ENCODE measurements around the gene MYL12A. TPM values are rescaled to one million over a fixed set of nuclear protein-coding genes. Genes with fewer than 3 reads are reported as not detected.

MYL12A gene
- total and polyA plus RNA-seq, 2 of the 13 experiments (the other 11 are each of a cell fraction or from before 2014, with no cell fraction given): 261 to 277 TPM

DNA sequence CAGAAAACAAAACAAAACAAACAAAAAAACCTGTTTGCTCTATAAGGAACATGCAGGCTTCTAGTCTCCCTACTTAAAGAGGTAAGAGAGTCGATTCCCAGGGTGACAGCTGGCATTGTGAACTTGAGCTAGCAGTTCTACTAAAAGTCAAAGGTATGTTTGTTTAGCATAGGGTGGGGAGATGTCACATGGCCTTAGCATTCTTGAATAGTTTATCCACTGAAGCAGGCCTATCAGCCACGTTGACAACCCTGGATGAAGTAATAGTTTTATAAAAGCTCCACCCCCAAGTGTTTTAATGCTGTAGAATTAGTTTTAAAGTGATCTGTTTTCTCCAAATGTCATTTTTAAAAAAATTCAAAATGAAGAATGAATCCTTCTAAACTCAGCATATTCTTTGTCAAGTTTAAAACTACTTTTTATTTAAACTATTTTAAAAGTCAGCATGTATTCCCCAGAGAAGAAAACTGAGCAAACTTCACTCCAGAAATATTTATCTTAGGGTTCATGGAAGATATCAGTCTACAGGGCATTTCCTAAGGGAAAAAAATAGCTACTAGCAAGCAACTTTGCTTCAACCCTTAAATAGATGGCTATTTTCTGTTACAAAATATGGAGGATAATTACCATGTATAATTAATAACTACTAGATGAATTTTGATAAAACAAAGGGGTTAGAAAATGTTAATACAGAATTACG, 29.5 kb upstream of the MYL12A start (continued):
- TF ChIP-seq KDM6A (CRISPR knock-in tag; IDR thresholded peaks at IDR 0.05; ENCODE audit: low read depth) (peak; percentile 48; the same call in 1 of the 2 replicates), ZNF776 (CRISPR knock-in tag; IDR thresholded peaks at IDR 0.05) (no peak), GATA4 (IDR thresholded peaks at IDR 0.05; ENCODE audit: borderline replicate concordance, low read depth) (no peak), ELF3 (CRISPR knock-in tag; IDR thresholded peaks at IDR 0.05) (peak; percentile 47; the same call in 1 of the 2 replicates), TEAD3 (CRISPR knock-in tag; optimal IDR thresholded peaks at IDR 0.05; ENCODE audit: borderline replicate concordance) (peak; percentile 91), TCF7 (IDR thresholded peaks at IDR 0.05; ENCODE audit: low read depth) (no peak; the same call in none of the 2 replicates), ZNF124 (CRISPR knock-in tag; IDR thresholded peaks at IDR 0.05) (no peak), ZNF7 (CRISPR knock-in tag; IDR thresholded peaks at IDR 0.05) (no peak), TARDBP (CRISPR knock-in tag; IDR thresholded peaks at IDR 0.05) (peak; percentile 71; the same call in 1 of the 2 replicates), HOXA7 (CRISPR knock-in tag; IDR thresholded peaks at IDR 0.05) (no peak), RBM22 (optimal IDR thresholded peaks at IDR 0.05; ENCODE audit: low read length) (no peak), ZFP90 (CRISPR knock-in tag; IDR thresholded peaks at IDR 0.05; ENCODE audit: borderline replicate concordance) (no peak), MTA3 (CRISPR knock-in tag; IDR thresholded peaks at IDR 0.05) (no peak), EHMT2 (IDR thresholded peaks at IDR 0.05; ENCODE audit: borderline replicate concordance, low read depth, low read length) (no peak), ATF7 (IDR thresholded peaks at IDR 0.05) (no peak), ATF7 (CRISPR knock-in tag; IDR thresholded peaks at IDR 0.05) (no peak), ZBTB42 (CRISPR knock-in tag; IDR thresholded peaks at IDR 0.05) (no peak), HOXD1 (CRISPR knock-in tag; IDR thresholded peaks at IDR 0.05) (no peak), SNAI1 (CRISPR knock-in tag; IDR thresholded peaks at IDR 0.05; ENCODE audit: borderline replicate concordance) (no peak), PRPF4 (IDR thresholded peaks at IDR 0.05; ENCODE audit: low read depth, low read length, poor library complexity, severe bottlenecking) (no peak), ZNF672 (CRISPR knock-in tag; IDR thresholded peaks at IDR 0.05) (no peak)
- TF ChIP-seq, protein P1, sequence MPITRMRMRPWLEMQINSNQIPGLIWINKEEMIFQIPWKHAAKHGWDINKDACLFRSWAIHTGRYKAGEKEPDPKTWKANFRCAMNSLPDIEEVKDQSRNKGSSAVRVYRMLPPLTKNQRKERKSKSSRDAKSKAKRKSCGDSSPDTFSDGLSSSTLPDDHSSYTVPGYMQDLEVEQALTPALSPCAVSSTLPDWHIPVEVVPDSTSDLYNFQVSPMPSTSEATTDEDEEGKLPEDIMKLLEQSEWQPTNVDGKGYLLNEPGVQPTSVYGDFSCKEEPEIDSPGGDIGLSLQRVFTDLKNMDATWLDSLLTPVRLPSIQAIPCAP (CRISPR knock-in tag; IDR thresholded peaks at IDR 0.05; ENCODE audit: low read depth): no peak
- TF ChIP-seq, protein P2, sequence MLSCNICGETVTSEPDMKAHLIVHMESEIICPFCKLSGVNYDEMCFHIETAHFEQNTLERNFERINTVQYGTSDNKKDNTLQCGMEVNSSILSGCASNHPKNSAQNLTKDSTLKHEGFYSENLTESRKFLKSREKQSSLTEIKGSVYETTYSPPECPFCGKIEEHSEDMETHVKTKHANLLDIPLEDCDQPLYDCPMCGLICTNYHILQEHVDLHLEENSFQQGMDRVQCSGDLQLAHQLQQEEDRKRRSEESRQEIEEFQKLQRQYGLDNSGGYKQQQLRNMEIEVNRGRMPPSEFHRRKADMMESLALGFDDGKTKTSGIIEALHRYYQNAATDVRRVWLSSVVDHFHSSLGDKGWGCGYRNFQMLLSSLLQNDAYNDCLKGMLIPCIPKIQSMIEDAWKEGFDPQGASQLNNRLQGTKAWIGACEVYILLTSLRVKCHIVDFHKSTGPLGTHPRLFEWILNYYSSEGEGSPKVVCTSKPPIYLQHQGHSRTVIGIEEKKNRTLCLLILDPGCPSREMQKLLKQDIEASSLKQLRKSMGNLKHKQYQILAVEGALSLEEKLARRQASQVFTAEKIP (CRISPR knock-in tag; IDR thresholded peaks at IDR 0.05; ENCODE audit: borderline replicate concordance): no peak
- TF ChIP-seq, protein P3, sequence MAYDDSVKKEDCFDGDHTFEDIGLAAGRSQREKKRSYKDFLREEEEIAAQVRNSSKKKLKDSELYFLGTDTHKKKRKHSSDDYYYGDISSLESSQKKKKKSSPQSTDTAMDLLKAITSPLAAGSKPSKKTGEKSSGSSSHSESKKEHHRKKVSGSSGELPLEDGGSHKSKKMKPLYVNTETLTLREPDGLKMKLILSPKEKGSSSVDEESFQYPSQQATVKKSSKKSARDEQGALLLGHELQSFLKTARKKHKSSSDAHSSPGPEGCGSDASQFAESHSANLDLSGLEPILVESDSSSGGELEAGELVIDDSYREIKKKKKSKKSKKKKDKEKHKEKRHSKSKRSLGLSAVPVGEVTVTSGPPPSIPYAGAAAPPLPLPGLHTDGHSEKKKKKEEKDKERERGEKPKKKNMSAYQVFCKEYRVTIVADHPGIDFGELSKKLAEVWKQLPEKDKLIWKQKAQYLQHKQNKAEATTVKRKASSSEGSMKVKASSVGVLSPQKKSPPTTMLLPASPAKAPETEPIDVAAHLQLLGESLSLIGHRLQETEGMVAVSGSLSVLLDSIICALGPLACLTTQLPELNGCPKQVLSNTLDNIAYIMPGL (CRISPR knock-in tag; IDR thresholded peaks at IDR 0.05; ENCODE audit: borderline replicate concordance in 1 of 2, low read depth in 1 of 2): no peak
- TF ChIP-seq, protein P4, sequence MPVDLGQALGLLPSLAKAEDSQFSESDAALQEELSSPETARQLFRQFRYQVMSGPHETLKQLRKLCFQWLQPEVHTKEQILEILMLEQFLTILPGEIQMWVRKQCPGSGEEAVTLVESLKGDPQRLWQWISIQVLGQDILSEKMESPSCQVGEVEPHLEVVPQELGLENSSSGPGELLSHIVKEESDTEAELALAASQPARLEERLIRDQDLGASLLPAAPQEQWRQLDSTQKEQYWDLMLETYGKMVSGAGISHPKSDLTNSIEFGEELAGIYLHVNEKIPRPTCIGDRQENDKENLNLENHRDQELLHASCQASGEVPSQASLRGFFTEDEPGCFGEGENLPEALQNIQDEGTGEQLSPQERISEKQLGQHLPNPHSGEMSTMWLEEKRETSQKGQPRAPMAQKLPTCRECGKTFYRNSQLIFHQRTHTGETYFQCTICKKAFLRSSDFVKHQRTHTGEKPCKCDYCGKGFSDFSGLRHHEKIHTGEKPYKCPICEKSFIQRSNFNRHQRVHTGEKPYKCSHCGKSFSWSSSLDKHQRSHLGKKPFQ (CRISPR knock-in tag; IDR thresholded peaks at IDR 0.05; ENCODE audit: insufficient replicate concordance): no peak
